Measurements from ENCODE around the gene CREB3L1.

Gene CREB3L1, protein sequence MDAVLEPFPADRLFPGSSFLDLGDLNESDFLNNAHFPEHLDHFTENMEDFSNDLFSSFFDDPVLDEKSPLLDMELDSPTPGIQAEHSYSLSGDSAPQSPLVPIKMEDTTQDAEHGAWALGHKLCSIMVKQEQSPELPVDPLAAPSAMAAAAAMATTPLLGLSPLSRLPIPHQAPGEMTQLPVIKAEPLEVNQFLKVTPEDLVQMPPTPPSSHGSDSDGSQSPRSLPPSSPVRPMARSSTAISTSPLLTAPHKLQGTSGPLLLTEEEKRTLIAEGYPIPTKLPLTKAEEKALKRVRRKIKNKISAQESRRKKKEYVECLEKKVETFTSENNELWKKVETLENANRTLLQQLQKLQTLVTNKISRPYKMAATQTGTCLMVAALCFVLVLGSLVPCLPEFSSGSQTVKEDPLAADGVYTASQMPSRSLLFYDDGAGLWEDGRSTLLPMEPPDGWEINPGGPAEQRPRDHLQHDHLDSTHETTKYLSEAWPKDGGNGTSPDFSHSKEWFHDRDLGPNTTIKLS

DNA sequence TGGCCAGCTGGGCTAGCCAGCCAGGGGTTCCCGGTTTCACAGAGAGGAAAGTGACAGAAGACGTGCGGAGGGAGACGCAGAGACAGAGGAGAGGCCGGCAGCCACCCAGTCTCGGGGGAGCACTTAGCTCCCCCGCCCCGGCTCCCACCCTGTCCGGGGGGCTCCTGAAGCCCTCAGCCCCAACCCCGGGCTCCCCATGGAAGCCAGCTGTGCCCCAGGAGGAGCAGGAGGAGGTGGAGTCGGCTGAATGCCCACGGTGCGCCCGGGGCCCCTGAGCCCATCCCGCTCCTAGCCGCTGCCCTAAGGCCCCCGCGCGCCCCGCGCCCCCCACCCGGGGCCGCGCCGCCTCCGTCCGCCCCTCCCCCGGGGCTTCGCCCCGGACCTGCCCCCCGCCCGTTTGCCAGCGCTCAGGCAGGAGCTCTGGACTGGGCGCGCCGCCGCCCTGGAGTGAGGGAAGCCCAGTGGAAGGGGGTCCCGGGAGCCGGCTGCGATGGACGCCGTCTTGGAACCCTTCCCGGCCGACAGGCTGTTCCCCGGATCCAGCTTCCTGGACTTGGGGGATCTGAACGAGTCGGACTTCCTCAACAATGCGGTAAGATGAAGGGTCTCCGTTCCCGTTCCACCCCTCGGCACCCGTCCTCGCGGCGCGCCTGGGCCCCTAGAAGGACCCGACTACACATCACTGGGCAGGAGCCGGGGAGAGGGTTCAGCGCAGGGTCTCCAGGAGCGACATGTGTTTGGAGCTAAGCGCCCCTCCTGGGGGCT, at the start of gene CREB3L1:
Gene CREB3L1, plus strand, starts transcription at position 41 of the 765 bp plus-strand sequence. Its CDS starts 450 bp downstream, at position 491.
- DNase-seq (ENCODE audit: low read depth) = no peak

DNA sequence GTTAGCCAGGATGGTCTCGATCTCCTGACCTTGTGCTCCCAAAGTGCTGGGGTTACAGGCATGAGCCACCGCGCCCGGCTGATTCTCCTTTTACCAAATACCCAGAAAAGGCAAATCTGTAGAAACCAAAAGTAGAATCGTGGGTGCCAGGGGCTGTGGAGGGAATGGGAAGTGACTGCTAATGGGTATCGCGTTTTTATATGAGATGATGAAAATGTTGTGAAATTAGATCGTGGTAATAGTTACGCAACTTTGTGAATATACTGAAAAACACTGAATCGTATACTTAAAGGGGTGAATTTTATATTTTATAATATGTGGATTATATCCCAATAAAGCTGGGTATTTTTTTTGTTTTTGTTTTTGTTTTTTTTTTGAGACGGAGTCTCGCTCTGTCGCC, 48.2 kb upstream of the CREB3L1 start:
- DNase-seq (ENCODE audit: low read depth) = no peak

DNA sequence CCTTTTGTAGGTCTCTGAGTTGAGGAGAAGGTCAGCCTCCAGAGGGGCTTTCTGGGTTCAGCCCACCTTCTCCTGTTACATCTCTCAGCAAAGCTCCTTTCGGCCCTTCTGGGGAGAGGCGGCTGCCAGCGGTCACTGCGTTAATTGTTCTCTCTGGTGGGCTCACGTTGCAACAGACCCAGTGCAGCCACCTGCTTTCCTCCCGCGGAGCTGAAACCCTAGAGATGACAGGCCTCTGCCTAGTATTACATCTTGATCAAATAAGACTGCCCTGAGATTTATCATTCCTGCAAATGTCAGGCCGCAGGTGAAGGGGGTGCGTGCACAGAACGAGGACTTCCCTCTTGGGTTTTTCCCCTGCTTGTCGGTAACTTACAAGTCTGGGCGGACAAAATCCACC, 43.2 kb upstream of the CREB3L1 start:
- DNase-seq (ENCODE audit: low read depth) = no peak

DNA sequence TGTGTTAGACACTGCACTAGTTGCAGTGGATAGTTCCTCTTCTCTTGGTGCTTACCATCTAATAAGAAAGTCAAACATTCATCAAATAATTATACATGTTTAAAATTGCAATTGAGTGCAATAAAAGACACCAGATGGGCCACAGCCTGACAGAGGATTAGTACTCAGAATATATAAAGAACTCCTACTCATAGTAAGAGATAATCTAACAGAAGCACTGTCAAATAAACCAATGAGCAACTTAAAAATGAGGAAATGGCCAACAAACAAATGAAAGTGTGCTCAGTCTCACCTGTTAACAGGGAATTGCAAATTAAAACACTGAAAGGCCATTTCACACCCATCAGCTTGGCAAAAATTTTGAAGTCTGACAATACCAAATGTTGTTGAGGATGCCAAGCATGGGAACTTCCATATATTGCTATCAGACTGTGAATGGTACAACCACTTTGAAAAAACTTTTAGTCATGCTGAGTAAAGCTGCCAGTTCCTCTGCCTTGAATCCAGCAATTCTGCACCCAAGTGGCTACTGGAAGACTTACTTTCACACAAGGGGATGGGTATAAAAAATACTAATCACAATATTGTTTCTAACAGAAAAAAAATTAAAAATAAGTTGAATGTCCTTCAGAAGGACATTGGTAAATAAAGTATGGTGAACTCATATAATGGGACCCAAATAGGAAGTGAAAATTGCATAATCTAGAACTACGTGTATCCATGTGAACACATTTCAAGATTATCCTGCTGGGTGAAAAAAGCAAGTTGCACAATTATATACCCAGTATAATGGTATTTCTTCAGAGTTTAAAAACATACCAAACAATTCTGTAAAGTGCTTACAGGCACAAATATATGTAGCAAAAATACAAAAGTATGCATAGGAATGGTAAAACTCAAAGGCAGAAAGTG, 41.4 kb upstream of the CREB3L1 start:
- no peak for DNase-seq (ENCODE audit: low read depth)

DNA sequence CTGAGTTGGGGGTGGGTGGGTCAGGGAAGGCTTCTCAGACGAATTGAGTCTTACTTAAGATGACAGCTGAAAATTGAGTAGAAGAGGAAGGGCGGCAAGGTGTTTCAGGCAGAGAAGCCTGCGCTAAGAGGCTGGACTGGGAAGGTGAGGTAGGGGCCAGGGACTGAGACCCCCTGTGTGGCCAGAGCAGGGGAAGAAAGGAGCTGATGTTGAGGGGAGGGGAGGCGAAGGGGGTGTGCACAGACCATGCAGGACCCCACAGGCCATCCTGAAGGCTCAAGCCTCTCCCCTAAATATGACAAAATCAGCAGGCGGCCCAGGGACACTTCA, 40.6 kb upstream of the CREB3L1 start:
- no peak for DNase-seq (ENCODE audit: low read depth)

DNA sequence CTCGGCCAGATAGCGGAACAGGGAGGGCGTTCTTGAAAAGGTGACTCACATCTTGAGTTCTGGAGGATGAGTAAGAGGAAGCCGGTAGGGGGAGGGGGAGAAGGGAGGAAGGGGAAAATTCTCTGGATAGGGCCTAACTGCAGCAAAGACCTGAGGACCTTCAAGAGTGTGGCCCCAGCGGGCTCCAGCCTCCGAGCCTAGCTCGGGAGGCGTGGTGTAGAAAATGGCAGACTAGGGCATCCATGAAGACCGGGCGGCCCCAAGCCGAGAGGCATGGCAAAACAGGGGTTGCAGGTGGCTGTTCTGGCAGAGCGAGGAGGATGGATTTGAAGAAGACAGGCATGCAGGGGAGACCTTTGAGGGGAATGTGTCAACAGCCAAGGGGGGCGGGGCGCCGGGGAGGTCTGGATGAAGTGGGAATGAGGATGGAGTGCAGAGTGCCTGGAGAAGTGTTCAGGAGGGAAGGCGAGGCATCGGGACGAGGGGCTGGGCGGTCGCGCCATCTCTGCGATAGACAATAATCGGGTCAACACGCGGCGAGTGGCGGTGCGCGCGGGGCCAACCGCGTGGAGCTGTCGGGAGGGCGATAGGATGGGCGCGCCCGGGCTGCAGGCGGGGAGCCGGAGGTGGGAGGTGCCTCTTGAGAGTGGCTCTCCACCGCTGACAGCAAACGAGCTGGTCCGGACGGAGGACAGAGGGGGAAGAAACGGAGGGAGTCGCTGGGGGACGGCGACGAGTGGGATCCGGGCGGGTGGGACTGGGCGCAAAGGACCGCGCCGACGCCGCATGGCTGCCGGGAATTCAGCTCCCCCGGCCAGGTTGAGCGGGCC, 40.0 kb upstream of the CREB3L1 start:
- DNase-seq (ENCODE audit: low read depth) = no peak

DNA sequence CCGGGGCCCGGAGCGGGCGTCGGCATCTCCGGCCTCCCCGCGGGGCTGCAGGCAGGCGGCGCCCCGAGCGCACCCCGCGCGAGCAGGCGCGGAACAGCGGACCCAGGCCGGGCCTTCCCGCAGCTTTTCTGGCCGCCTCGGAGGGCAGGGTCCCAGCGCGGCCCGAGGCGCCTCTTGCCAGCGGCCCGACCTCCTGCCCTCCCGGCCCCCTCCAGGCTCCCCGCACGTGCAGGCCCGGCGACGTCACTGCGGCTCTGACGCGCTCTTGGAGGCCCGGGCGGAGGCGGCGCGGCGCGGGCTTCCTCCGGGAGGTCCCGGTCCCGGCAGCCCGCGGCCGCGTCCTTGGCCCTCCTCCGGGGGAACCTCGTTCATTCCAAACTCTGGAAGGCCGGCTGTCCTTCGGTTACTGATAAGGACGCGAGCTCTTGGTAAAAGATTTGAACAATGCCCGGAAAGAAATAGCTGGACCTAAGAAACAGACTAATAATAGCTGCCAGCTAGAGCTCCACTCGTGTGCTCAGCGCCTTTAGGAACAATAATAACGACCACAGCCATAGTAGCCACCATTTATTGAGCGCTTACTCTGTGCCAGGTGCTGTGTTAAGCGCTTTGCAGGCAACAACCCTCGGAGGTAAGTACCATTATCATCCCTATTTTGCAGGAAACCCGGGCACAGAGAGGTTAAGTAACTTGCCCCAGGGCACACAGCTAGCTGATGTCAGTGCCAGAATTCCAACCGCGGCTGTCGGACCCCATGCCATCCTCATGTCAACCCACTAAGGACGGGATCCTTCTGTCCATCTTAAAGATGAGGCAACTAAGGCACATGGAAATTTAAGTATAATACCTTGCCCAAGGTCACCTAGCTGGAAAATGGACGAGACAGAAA, 39.1 kb upstream of the CREB3L1 start:
- no peak for DNase-seq (ENCODE audit: low read depth)

DNA sequence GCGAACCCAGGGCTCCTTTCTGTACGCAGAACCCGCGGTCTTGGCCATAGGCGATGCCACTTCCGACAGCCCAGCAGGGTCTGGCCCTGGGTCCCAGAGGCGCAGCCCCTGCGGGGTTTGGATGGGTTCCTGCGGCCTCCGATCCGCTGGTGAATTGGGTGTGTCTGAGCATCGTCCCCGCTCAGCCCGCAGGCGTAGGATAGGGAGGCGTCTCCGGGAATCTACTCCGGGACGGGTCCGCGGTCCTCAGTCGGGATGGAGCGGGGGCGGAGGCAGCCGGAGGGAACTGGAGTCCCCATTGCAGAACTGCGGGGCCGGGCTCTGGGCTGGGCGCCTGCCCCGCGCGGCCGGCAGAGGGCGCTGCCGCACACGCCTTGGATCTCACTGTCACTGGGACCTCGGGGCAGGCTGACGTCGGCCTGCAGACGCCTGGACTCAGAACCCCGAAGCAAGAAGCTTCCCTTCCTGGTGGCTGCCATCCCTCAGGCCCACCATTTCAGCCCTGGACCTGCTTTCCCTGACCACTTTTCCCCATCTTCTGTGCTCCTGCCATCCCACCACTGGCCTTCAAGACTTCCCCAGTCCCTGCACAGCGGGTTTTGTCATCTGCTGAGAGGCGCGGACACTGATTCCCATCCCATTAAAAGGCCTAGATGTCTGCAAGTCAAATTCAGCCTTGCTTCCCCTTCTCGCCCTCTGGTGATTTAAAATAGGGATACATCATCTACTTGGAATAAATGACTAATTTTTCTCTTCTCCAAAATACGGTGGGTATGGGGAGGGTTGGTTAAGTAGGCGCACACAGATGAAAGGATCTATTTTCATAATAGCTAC, 38.3 kb upstream of the CREB3L1 start:
- no peak for DNase-seq (ENCODE audit: low read depth)

DNA sequence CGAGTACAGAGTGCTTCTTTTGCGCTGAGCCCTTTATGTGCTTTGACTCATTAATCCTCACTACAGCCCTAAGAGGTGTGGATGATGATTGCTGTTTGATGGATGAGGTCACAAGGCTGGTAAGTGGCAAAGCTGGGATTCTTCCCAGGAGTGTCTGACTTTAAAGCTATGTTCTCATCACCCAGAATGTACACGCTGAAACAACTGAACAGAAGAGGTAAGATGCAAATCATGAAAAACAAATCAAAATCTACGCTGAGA, 37.7 kb upstream of the CREB3L1 start:
- no peak for DNase-seq (ENCODE audit: low read depth)

DNA sequence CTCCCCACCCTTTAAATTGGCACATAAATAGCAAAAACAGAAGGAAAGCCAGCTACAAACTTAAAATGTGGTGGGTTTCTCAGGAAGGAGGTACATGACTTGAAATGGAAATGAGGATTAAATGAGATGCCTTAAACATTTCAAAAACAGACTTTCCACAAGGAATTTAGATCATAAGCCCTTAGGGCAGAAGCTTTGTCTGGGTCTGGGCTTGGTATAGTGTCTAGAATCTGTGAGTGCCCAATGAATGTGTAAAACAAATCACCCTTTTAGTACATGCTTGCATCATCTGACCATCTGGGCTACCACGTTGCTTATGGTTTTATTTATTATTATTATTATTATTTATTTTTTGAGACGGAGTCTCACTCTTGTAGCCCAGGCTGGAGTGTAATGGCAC, 37.1 kb upstream of the CREB3L1 start:
- no peak for DNase-seq (ENCODE audit: low read depth)

DNA sequence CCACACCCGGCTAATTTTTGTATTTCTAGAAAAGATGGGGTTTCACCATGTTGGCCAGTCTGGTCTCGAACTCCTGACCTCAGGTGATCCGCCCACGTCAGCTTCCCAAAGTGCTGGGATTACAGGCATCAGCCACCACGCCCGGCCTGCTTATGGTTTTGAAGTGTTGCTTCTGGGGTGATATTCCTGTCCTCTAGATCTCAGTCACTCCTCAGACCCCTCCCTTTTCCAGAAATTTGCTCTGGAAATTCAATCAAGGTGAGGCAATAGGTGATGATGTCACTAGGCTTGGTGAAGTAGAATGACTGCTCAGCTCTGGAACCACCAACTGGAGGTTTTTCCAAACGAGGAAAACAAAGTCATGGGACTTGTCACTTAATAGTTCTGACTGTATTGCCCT, 36.6 kb upstream of the CREB3L1 start:
- no peak for DNase-seq (ENCODE audit: low read depth)

DNA sequence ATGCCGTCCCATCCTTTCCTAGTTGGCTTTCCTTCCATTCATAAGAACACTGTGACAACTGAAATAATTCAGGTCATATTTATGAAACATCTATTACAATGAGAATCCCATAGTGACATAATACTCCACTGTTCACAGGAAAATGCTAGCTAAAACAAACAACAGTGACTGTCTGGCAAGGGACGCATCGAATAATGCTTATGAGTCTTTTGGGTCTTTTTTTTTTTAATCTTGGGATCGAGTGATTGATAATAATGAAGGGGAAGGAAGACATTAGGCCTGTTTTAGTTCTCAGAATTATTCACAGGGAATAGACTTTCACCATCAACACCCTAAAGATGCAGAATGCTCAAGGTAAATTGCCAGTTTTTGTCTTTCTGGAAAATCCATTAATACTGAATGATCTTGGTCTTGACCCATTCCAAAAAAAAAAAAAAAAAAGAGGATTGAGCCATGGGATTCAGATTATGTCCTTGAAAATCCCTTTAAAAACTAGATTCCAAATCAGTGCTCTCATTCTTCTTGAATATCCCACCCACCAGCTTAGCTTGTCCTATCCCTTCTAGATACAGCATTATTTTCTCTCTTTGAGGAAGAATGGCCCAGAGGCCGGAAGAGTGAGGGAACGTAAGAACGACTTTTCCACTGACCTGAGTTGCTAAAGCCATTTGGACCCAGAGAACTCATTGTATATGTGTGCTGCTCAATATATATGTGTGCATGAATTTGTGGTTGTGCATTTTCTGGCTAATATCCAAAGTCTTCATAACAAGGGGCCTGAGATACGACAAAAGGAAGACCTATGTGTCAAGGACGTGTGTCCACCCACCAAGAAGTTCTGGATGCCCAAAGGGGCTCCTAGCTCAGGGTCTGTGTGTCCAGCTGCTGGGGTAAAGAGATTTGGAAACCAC, 35.2 kb upstream of the CREB3L1 start:
- no peak for DNase-seq (ENCODE audit: low read depth)

DNA sequence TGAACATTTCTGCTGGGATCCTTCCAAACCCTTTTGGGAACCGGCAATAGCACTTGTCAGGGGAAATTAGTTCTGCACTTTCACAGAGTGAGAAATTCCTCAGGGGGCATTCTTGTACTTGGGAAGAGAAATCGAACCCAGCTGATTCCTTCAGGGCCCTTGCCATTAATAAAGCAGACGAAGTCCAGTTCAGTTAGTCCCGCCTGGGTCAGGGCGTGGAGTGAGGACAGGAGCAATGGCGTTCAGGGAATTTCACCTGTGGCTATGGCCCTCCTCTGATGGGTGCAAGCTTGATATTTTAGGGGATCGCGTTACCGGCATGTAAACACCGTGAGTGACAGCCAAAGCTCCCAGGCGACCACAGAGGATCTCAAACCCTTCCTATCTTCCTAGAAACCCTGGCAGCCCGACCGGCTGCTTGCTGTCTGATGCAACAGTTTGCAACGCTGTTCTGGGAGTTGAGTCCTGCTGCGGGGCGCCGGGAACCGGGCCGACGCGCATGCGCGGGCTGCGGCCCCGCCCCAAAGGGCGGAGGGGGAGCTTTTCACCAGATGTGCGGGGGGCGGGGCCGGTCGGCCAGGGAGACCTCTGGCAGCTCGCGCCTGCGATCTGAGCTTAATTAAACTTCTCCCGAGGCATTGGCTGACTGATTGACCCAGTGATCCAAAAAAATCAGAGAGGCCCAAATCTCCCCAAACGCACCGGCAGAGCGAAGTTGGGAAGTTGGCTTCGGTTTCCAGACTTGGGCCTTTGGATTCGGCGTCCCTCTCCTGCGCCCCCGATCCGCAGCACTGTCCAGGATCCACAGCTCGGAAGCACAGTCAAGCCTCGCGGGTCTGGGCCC, 34.3 kb upstream of the CREB3L1 start:
- DNase-seq (ENCODE audit: low read depth) = peak; percentile 83

DNA sequence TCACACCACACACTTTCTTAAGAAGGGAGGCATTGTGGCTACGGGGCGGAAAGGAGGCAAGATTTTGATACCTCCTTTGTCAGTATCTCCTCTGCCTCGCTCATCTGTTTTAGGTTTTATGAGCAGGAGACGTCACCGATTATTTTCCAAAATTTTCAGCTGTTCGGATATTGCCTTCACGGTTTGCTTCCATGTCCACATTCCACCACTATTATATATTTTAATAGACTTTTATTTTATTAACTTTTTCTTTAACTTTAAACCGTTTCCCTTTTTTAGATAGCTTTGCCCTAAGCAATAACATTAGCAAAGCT, 33.7 kb upstream of the CREB3L1 start:
- DNase-seq (ENCODE audit: low read depth) = no peak

DNA sequence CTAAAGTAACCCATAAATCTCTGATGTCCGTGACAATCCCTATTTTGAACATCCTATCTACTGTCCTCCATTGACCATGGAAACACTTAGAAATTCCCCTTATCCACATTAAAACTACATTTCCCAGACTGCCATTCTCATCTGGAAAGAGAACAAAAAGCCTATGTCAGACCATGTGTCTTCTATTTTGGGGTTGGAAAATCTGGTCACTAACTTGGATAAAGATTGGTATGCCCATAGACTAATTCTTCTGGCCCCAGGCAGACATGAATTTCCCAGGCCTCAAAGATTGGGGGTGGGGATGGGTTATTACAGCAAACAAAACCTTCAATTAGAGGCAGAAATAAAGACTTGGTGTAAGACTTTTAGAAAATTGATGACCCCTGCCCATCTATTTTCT, 30.9 kb upstream of the CREB3L1 start:
- DNase-seq (ENCODE audit: low read depth) = no peak

DNA sequence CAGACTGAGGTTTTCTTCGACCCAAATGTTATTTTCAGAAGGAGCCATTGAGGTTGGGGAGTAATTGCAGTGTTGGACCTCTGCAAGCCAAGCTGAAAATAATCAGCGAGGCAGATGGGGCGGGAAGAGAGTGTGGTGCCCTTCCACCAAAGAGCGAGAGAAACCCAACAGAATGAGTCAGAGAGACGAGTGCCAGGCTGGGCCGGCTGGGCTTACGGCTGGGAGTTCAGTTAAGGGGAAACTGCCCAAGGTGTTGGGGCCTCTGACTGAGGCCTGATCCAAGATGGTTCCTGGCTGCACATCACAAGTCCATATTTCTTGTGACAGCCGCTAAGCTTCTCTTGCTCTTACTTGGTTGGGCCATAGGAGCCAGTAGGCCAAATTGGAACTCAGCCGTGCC, 30.4 kb upstream of the CREB3L1 start:
- no peak for DNase-seq (ENCODE audit: low read depth)

DNA sequence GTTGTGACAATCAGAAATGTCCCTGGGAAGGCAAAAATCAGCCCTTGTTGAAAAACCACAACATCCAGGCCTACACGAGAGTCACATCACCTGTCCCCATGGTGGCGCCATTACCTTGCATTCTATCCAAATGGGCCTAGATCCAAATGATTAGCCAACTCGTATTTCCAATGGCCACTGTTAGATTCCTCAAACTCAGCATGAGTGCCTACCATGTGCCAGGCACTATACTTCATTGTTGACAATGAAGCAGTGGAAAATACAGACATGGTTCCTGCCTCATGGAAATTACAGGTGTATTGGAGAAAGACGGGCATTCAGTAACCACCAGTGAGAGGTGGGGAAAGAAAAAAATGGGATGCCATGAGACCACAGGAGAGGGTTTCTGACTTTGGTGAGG, 29.8 kb upstream of the CREB3L1 start:
- no peak for DNase-seq (ENCODE audit: low read depth)
